GM11168 (cell line): ENCODE results near the gene PHF1.

ENCODE experiments used
- in situ Hi-C: fragments of 300-500 bp; cut with MboI; formaldehyde crosslinking; loops from one replicate; pipeline ENCODE4 v1.12.0; 2022; ENCODE audit warnings: low sequenced_read_pairs; ENCODE audit not compliant: unreplicated experiment

The PHF1 gene

DNA sequence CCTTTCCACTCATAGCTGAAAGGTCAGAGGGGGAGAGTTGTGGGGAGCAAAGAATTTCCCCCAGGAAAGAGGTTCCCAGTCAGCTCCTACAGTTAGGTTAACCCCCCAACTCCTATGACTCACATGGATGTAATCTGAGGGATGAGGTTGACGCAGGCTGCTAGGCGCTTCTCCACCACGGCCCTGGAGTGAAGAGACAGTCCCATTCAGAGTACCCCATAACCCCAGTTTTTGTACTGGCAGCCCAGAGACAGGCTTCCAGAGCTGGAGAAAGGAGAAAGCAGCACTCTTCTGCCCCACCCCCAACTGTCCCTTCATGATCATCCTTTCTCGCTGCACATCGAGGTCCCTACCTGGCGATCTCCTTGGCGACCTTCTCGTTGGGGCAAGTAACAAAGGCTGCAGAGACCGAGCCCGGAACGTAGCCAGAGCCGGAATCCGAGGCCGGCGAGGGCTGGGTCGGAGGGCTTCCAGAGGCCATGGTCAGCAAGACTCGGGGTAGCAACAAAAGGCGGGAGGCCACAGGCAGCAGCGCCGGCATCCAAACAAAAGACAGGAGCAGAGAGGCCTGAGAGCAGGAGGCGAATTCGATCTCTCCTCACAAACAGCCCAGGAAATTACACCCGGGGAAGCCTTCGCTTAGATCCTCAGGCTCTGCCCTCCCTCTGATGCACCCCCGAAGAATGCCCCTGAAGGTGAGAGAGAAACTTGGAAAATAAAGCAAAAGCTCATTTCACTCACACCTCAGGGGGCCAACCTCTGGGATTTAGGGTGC lies 6.5 kb downstream of the PHF1 start:
- in situ Hi-C loops, result no loop called here

DNA sequence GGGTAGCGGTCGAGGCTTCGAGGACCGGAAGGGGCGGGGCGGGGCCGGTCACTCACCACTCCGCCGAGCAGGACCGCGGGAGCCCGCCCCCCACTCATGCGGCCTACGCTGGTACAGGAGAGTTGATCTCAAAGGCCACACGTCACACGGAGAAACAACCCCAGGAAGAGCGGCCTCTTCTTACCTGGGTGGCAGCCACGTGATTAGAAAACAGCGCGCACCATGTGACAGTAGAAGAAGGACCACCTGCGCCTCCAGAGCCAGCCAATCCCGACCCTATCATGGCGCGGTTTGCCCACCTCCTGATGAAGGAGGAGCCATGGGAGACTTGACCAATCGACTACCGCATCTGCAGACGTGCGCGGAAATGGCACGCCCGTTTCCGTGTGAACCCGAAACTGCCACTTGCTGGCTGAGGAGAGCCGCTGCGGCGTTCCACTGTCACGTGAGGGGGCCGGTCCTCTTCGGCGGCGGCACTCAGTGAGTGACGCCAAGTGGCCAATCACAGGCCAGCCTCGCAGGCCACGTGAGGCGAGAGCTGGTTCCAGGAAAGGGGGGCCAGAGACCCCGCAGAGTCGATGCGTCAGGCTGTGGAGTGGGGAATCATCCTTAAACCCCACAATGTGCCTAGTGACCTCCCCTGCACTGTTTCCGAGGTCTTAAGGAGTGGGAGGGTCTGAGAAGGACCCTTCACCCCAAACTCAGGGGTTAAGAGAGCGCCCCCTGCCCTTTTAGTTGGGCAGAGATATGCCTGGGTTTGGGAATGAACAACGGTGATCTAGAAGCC lies 7.3 kb downstream of the PHF1 start, which contains the start of gene CUTA:
Gene CUTA, minus strand, starts transcription at position 205 of the 787 bp plus-strand sequence. Its CDS starts 107 bp downstream, at position 98.
- in situ Hi-C loops, result no loop called here

DNA sequence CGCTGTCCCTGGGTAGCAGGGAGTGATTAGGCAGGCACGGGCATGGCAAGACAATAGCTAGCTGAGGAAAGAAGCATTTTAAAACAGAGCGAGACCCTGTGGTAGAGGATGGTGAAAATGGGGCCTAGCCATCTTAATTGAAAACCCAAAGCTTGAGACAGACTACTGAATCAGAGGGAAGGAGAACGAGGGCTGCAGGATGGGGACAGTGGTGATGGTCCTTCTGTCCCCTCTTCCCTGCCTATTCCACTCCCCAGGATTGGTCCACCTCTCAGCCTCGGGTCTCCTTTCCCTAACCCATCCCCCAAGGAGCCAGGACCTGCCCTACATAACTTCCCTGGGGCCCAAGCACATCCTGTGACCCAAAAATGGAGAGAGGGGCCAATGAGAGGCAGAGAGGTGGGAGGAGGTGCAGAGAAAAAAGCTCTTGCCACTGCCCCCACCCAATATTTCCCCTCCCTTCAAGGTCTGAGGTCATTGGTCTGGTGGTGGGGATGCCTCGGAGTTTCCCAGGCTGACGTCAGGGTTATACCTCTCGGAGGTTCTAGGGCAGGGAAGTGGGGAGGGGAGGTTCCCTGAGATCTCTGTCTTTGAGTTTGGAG lies 8.0 kb downstream of the PHF1 start:
- in situ Hi-C loops, result no loop called here

DNA sequence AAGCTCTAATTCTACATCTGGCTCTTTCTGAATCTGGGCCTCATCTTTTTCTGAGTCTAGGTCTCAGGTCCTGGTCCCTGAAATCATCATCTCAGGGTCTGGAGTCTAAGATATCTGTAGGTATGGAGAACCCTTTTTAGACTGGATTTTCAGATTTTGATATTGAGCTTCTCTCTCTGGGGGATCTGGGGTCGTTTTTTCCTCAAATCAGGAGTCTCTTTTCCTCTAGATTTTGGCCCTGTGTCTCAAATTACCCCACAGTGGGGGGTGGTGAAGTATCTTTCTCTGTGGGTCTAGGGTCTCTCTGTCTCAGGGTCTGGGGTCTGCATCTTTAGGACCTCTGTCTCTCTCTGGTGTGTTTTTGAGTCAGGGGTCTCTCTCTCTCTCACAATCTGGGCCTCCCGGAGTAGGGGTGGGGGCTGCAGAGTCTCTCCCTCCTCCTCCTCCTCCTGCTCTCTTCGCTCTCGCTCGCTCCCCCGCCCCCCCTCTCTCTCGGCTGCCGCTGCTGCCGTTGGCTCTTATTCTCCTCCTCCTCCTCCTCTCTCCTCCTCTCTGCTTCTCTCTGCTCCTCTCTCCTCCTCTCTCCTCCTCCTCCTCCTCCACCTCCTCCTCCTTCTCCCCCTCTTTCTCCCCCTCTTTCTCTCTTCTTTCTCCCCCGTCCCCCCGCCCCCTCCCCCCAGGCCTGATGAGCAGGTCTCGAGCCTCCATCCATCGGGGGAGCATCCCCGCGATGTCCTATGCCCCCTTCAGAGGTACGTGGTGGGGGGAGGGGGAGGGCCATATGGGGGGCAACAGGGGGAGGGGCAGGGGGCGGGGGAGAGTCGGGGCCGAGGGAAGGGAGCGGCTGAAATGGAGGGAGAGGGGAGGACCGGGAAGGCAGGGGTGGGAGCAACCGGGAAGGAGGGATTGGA lies 9.0 kb downstream of the PHF1 start, which contains the start of gene SYNGAP1:
Gene SYNGAP1, plus strand, starts transcription at position 486 of the 911 bp plus-strand sequence. Its CDS starts 200 bp downstream, at position 686.
- in situ Hi-C loops, result no loop called here

DNA sequence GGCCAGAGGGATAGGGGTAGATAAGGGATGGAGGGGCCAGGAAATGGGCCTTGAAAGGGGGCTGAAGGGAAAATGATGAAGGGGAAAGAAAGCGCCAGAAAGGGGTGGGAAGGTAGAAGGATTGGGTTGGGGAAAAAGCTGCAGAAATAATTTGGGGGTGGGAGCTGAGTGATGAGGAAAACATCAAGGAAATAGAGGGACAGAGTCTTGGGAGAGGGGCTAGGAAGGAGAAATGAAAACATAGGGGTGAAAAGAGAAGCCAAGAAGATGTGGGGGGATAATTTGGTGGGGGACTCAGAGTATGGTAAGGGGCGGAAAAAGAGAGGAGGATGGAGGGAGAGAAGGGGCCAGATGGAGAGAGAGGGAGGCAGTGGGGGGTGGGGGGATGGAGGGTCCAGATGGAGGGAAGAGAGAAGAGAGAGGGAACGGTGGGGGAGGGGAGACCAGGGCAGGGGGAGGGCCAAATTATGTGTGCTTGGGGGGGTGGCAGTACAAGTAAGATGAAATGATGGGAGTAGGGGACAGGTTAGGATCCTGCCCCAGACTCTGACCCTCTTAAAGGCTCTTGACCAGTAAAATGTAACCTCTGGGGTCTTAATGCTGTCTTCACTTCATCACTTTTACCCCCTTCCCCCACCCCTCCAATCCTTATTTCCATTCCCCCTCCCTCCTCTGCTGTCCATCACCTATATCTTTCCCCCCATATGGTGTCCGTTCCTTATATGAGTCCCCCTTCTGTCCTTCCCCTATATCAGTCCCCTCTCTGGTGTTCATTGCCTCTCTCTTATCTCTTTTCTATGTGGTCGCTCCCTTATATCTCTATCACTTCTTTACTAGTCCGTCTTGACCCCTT lies 9.9 kb downstream of the PHF1 start:
- in situ Hi-C loops, result no loop called here

DNA sequence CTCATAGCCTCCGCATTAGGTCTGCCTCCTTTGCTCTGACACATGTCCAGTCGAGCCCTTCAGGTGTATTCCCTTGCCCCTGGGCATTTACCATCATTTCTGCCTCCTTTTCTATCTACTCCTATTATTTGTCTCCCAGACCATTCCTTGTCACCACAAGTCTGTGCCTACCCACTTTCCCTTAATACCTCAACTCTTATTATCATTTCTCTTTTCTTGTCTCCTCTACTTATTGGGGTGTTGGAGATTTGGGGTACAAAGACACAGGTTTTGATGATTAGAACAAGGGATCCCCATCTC lies 10.5 kb downstream of the PHF1 start:
- in situ Hi-C loops, result no loop called here

DNA sequence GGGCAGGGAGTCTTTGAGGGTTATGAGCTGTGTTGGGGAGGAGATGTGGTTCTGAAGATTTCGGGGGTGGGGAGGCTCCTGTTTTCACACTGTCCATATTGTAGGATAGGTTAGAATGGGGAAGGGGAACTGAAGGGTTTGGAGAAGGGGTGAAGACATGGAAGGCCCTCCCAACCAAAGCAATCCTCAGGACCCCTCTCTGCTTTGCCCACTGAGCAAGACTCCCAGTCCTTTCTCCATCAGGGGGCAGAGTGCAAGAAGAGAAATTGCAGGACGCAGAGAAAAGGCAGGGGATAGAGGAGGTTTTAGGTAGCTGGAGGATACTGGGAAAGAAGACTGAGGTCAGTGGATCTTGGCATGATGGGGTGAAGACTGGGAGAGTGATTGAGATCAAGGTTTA lies 13.0 kb downstream of the PHF1 start:
- in situ Hi-C loops, result no loop called here

DNA sequence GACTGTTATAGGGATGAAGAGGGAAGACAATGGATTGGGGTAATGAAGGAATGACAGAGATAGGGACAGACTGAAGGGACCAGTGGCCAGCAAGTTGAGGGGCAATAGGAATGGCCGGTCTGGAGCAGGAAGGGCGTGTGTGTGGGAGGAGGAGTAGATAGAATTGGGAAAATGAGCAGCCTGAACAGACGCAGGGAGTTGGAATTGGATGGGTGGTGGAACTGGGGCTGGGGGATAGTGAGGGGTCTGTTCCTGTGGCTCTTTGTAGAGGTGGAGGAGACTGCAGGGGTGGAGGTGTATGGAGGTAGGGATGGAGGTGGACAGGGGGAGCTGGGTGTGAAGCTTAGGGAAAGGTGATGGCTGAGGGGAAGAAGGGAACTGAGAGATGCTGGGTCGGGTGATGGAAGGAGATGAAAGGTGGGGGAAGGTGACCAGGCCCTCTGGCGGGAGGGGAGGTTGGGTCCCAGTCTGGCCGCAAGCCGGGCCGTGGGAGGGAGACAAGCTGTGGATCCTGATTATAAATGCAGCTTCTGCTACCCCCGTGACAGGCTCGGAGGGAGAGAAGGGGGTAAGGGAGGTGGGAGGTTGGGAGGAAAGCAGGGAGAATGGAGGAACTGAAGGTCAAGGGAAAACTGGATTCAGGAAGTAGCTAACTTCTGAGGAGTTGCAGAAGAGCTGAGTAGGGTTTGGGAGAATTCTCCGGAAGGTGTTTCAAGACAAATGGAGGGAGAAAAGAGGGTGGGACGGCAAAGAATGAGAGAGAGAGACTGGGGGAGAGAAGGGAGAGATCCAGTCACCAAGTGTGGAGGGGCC lies 14.2 kb downstream of the PHF1 start:
- in situ Hi-C loops, result no loop called here

DNA sequence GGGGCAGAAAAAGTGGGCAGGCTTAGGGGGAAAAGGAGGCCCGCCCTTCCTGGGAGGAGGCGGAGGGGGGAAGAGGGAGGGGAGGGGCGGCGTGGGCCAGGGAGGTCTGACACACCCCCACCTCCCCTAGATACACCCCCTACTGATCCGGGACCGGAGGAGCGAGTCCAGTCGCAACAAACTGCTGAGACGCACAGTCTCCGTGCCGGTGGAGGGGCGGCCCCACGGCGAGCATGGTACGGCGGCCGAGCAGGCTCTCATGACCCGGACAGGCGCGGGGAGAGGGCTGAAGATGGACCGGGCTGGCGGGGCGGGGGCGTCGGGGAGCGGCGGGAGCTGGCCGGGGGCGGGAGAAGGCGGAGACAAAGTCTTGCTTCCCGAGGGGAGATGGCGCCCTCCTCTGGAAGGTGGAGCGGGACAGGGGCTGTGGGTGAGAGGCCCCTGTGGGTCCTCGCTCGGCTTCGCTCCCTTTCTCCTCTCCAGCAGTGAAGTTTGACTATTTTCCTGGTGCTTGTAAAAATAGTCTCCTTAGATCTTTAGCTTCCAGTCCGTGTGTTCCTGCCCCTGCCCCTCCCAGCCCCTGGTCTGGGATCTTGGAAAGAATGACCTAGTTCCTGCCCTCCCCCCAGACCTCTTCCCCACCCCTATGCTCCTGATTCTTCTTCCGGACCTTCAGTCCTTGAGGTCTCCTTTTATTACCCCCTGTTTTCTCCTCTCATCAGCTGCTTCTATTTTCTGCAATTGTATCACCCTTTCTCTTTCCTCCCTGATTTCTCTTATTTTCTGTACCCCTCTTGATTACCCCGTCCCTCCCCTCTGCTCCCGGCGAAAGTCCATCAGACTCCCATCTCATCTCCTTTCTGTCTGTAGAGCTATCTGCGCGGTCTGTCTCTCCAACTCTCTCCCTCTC lies 15.1 kb downstream of the PHF1 start:
- in situ Hi-C loops, result no loop called here

DNA sequence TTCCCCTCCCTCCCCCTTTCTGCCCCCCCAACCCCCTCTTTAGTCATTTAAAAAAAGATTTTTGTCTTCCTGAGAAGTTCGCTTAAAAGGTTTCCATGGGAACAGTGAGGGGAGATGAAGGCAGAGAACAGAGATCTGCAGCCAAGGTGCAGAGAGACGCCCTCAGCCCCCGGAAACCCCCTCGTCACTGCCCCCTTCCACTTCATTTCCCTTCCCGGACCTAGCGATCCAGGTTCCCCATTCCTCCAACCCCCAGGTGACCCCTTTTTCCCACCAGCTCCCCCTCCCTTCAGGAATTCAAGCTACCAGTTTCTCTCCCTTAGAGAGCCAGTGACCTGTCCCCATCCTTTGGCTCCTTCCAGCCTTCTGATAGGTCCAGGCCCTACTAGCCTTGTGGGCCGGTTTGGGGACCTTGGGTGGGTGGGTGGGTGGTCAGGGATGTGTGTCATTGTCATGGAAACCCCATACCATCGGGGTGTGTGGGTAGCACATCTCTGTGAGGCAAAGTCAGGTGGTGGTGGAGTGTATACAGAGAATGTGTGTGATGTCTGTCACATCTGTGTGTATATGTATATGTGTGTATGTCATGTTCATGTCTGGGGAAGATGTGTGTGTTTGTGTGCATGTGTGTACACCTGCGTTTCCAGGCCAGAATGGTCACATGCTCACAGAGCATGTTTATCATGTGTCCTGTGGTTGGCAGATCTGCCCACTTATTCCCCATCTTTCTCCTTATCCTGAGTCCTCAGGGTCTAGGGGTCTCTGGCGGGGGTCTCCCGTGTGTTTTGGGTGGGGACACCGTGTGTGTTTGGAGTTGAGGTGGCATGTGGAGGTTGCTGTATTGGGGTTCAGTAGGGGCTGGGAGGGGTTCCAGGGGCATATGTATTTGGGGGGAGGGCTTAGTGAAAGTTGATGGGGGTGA lies 16.0 kb downstream of the PHF1 start:
- in situ Hi-C loops, result no loop called here

DNA sequence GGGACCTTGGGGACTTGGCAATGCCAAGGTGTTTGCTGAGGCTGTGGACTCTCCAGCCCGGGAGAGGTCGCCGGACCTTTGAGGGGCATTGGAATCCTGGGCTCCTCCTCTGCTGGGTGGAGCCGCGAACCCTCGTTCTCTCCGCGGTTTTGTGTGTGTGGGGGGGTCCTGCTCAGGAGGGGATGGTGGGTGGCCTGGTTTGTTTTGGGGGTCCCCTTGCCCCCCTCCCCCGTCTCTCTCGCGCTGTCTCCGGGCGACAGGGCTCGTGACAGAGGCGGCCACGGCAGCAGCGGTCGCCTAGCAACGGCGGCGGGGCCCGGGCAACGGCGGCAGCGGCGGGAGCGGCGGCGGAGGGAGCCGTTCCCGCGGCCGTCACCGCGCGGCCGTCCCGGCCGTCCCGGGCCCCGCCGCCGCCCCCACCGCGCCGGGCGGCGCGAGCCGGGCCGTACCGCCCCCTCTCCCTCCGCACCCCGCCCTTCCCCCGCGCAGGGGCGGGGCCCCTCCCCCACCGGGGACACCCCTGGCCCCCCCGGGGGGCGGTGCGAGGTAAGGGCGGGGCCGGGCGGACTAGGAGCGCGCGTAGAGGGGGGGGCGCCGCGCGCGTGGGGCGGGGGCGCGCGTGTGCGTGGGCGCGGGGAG lies 16.9 kb downstream of the PHF1 start:
- in situ Hi-C loops, result no loop called here

DNA sequence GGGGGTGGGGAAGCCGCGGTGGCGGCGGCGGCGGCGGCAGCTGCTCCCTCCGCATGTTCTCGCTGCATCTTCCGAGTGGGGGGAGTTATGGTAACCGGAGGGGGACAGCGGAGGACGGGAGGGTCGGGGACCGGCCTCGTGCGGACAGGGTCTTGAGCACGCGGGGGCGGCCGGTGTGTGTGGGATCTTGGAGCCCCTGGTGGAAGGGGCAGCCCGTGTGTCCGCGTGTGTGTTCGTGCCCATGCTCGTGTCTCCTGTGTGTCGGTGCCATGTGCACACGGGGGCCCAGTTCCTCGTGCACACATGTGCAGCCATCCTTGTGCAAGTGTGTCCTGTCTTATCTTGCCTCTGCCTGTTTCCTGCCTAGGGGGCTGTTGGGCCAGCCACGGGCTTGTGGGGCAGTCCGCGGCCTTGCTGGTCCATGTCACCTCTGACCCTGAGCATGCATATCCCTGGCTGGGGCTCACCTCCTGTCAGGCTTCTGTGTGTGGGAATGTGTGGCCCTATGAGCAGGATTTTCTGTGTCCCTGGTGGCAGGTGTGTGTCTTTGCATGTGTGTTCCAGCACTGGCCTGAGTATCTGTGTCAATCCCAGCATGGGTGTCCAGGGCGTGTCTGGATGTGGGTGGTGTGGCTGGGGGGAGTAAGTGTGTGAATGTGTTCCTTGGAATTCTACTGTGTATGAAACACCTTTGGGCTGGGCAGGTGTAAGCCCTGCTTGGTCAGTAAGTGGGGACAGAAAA lies 17.6 kb downstream of the PHF1 start:
- in situ Hi-C loops, result no loop called here

DNA sequence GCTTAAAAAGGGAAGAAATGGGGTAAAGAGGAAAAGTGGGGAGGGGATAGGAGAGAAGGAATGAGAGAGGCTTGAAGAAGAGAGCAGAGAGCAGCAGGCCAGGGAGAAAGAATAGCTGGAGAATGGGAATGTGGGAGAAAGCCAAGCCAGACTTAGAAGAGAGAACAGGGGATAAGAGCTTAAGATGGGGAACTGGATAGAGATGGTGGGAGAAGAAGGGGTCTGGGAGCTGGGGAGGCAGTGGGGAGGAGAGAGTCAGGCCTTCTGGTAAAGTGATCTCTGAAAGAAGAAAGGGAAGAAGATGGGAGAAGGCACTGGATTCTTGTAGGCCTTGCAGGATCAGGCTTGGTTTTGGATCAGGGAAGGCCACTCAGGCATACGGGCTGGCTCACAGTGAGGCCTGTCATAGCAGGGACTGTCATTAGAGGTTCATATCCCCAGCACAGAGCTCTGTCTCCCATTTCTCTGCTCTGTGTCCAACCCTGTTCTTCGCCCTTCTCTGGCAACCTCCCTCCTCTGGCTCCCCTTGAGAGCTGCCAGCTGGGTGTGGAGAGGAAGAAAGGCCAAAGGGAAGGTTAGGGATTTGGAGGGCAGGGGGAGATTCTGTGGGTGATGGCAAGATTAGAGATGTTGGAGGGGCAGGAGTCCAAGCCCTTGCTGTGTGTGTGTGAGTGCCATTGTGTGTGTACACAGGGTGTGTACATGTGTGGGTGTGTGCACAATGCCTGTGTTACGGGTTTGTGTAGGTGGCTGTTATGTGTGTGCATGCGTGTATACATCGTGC lies 18.3 kb downstream of the PHF1 start:
- in situ Hi-C loops, result no loop called here

DNA sequence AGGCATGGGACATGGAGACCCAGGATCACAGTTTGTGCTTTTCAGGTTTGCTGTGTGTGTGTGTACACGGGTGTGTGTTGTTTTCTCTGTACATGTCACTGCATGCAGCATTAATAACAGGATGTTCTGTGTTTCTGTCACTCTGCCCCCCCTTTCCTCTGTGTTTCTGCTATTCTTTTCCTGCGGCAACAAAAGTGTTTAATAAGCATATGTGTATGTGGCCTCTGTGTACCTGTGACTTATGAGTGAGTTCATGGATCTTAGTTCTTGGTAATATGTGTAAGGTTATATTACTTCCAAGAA lies 18.9 kb downstream of the PHF1 start:
- in situ Hi-C loops, result no loop called here

DNA sequence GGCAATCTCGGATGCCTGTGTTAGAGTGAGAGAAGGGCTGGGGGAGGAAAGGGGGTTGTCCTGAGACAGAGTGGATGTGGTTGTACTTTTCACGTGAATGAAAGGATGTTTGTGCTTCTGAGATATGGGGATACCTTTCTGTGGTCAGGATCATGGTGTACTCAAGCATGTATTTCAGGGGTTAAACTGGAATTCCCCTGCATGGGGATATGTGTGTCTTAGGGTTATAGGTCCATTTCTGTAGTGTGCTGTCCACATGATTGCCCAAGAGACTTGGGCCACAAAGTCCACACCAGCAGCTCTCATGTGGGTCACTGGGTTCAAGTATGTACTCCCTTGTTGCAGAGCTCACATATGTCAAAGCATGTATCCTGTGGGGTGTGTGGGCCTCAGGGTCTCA lies 19.5 kb downstream of the PHF1 start:
- in situ Hi-C loops, result no loop called here
